A549 (cell line): Measurements from ENCODE around the gene GRK5.

ENCODE experiments used
- RFX5 ChIP-seq: fragments of 450-650 bp; IDR thresholded peaks from 2 replicates; pipeline ENCODE4 v1.7.1; 2014; ENCODE audit warnings: antibody characterized with exemption, mild to moderate bottlenecking, moderate library complexity
- TF ChIP-seq, protein P1 (sequence below): fragments of >200 bp; sonication (Bioruptor Twin); formaldehyde crosslinking; IDR thresholded peaks from 3 replicates; pipeline ENCODE4 v1.5.1; 2016

DNA sequence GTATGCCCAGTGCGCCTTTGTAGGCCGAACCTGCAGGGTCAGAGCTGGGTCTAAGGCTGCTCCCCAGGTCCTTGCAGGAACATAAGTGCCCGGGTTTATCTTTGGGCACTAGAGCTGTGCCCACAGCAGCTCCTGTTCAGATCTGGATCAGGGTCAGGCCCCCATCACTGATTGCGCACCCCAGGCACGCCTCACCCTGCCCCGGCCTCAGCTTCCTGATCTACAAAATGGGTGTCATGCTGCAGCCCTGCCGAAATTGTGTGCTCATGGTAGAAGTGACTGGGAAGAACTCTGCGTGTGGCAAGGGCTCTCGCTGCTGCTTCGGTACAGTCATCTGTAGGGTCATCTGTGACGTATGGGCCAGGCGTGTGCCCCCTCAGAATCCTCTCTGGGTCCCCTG, 100.7 kb downstream of the GRK5 start:
- TF ChIP-seq, protein P1, sequence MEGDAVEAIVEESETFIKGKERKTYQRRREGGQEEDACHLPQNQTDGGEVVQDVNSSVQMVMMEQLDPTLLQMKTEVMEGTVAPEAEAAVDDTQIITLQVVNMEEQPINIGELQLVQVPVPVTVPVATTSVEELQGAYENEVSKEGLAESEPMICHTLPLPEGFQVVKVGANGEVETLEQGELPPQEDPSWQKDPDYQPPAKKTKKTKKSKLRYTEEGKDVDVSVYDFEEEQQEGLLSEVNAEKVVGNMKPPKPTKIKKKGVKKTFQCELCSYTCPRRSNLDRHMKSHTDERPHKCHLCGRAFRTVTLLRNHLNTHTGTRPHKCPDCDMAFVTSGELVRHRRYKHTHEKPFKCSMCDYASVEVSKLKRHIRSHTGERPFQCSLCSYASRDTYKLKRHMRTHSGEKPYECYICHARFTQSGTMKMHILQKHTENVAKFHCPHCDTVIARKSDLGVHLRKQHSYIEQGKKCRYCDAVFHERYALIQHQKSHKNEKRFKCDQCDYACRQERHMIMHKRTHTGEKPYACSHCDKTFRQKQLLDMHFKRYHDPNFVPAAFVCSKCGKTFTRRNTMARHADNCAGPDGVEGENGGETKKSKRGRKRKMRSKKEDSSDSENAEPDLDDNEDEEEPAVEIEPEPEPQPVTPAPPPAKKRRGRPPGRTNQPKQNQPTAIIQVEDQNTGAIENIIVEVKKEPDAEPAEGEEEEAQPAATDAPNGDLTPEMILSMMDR, result no peak
- no peak for TF ChIP-seq RFX5
